H1 (cell line): ENCODE measurements around the gene LEO1.
A peak's percentile ranks its signal among the peaks of the same experiment; 100 is the strongest.

ENCODE experiments used
- CEBPB ChIP-seq: IDR thresholded peaks from 2 replicates; pipeline ENCODE4 v1.6.1; 2012; ENCODE audit warnings: low read depth, low read length
- CHD2 ChIP-seq: IDR thresholded peaks from 2 replicates; pipeline ENCODE4 v1.6.1; 2012; ENCODE audit warnings: low read length, improper control_type of control experiment
- CTCF ChIP-seq, 3 experiments: IDR thresholded peaks; 1 replicate in 2 of 3; 2 replicates in 1 of 3; pipeline versions ENCODE4 v1.5.1 to v1.6.1; 2011; ENCODE audit warnings: low read length in 3 of 3, mild to moderate bottlenecking in 3 of 3, inconsistent platforms in 2 of 3, low read depth in 1 of 3, moderate library complexity in 1 of 3; ENCODE audit not compliant: insufficient read depth in 1 of 3; ENCODE audit errors: control extremely low read depth in 1 of 3
- EP300 ChIP-seq, 2 experiments: IDR thresholded peaks; 1 replicate in 1 of 2; 2 replicates in 1 of 2; pipeline ENCODE4 v1.6.1; 2011 to 2012; ENCODE audit warnings: low read depth in 2 of 2, low read length in 2 of 2, mild to moderate bottlenecking in 2 of 2, borderline replicate concordance in 1 of 2, inconsistent platforms in 1 of 2, moderate library complexity in 1 of 2
- EZH2 ChIP-seq: fragments of 200-600 bp; sonication (generic); IDR thresholded peaks from 2 replicates; pipeline ENCODE4 v1.7.1; 2012; ENCODE audit warnings: low read depth, mild to moderate bottlenecking, moderate library complexity, low read length, inconsistent platforms; ENCODE audit not compliant: severe bottlenecking
- KDM1A ChIP-seq: fragments of 200-600, 300-600 bp; sonication (generic); IDR thresholded peaks from 2 replicates; pipeline ENCODE4 v1.7.1; 2016; ENCODE audit warnings: mild to moderate bottlenecking, low read length, borderline replicate concordance
- NANOG ChIP-seq: IDR thresholded peaks from 2 replicates; pipeline ENCODE4 v1.6.1; 2011; ENCODE audit warnings: low read length, low read depth, mild to moderate bottlenecking, inconsistent platforms; ENCODE audit not compliant: insufficient read depth, poor library complexity, severe bottlenecking
- POLR2A ChIP-seq, 2 experiments: IDR thresholded peaks; 1 replicate in 1 of 2; 2 replicates in 1 of 2; pipeline ENCODE4 v1.6.1; 2011; ENCODE audit warnings: low read depth in 2 of 2, low read length in 2 of 2, mild to moderate bottlenecking in 2 of 2; ENCODE audit errors: control extremely low read depth in 1 of 2
- POLR2AphosphoS5 ChIP-seq: IDR thresholded peaks from 2 replicates; pipeline ENCODE4 v1.6.1; 2011; ENCODE audit warnings: low read depth, low read length
- SIX5 ChIP-seq: IDR thresholded peaks from 2 replicates; pipeline ENCODE4 v1.6.1; 2011; ENCODE audit warnings: mild to moderate bottlenecking, low read depth, low read length
- YY1 ChIP-seq: IDR thresholded peaks from 2 replicates; pipeline ENCODE4 v1.6.1; 2011; ENCODE audit warnings: low read depth, mild to moderate bottlenecking, low read length

- no peak for TF ChIP-seq CTCF (IDR thresholded peaks at IDR 0.05; ENCODE audit: control extremely low read depth in 1 of 3, insufficient read depth in 1 of 3, low read depth in 1 of 3, low read length in 3 of 3)
- peak; percentile 86 to 95 for TF ChIP-seq POLR2A (IDR thresholded peaks at IDR 0.05; ENCODE audit: control extremely low read depth in 1 of 2, low read depth in 2 of 2, low read length in 2 of 2)
- TF ChIP-seq YY1, result peak; percentile 98
- TF ChIP-seq KDM1A, result peak; percentile 84
- no peak for TF ChIP-seq CEBPB
- TF ChIP-seq EZH2, result no peak
- peak; percentile 88 for TF ChIP-seq POLR2AphosphoS5
- TF ChIP-seq CHD2, result peak; percentile 48; the same call in 1 of the 2 replicates
- TF ChIP-seq SIX5, result no peak
- TF ChIP-seq EP300 (IDR thresholded peaks at IDR 0.05; ENCODE audit: borderline replicate concordance in 1 of 2, low read depth in 2 of 2, low read length in 2 of 2), result no peak
- no peak for TF ChIP-seq NANOG
These were observed 47.3 kb upstream of the LEO1 start, which contains the start of gene MAPK6 for GRCh38 chr15:52018693-52019393.
